A172 (cell line): ENCODE data around the gene TRAPPC10. TPM values are rescaled to one million over a fixed set of nuclear protein-coding genes. Genes with fewer than 3 reads are reported as not detected.

Experiments used
- DNase-seq: peaks from one replicate; pipeline ENCODE4 v3.0.0-alpha.2; 2015; ENCODE audit warnings: low spot score
- total RNA-seq: library from RNA; depleted of rRNA; stranded (reverse); fragments of >200 nt; shearing (Covaris generic); gene quantifications from 2 replicates; pipeline ENCODE4 v1.2.3, GENCODE V29; 2014

Gene TRAPPC10
- total RNA-seq, 1 experiment from 2014 or later, result 34.7 TPM

GRCh38 chr21:44039828-44040227 is 27.7 kb downstream of the TRAPPC10 start:
- DNase-seq, result no peak

- no peak for DNase-seq
These were observed 31.5 kb downstream of the TRAPPC10 start for GRCh38 chr21:44043613-44044012.

DNA sequence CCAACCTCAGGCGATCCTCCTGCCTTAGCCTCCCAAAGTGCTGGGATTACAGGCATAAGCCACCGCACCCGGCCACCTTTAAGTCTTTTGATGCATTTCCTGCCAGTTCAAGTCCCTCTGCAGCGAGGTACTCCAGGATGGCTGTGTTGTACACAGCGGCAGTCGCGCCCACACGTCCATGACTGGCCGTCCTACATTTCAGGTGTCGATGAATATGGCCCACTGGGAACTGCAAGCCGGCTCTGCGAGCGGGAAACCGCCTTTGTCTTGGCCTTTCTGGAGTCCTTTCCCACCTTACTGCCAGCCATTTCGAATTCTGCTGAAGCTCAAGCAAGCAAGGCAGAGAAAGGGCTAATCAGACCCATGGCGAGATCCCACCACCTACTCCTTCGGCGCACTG is 34.6 kb downstream of the TRAPPC10 start:
- DNase-seq, result no peak

- DNase-seq, result no peak
These were observed 36.0 kb downstream of the TRAPPC10 start for GRCh38 chr21:44047996-44048560.

DNA sequence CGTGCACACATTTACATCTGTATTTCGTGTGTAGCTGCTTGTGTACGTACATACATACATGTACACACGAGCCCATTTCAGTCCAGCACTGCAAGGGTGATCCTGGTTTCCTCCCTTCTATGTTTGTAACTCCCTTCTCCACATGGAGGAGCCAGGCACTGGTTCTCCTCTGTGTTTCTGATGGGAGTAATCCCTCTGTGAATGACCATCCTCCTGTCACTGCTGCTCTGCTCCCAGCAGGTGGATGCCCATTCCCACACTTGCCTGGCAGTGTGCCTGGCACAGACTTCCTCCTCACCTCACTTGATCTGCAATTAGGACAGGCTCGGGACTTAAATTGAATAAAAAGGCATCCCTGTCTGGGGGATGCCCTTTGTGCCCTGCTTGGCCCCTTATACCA is 37.1 kb downstream of the TRAPPC10 start:
- DNase-seq, result peak; percentile 16

GRCh38 chr21:44049606-44050005 is 37.5 kb downstream of the TRAPPC10 start:
- no peak for DNase-seq

DNA sequence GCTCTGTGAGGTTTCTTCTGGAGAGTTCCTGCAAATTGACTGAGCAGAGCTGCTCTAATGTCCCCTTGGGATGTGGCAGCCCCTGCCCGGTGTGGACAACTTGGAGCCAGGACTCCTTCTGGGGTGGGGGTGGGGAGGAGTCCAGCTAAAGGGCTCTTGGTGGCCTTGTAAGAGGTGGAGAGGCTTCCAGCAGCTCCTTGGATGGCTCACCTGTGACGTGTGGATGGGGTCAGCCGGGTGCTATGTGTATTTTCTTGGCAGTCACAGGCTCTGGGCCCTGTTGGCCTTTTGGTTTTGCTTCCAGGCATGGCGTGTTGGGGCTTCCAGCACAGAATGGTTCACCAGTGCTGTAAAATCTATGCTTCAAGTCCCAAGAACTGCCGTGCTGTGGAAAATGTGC is 38.2 kb downstream of the TRAPPC10 start:
- no peak for DNase-seq

DNA sequence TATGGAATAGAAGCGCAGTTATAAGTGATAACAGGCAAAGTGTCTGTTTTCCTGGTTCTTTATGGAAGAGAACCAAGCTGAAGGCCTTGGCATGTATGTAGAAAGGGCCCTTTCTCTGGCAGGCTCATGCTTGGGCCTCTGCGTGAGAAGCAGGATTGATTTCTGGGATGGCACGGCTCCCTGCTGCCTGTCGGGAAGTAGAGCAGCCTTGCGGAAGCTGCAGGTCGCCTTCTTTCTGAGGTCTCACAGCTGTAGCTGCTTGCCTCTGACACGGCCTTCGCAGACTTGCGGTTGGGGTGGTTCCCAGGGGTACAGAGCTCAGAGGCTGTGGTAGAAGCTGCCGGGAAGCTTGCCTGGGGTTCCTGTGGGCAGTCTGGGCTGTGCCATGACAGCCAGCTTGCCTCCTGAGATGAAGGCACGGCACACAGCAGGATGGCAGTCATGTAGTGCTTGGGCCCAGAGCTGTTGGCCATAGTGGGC is 39.4 kb downstream of the TRAPPC10 start:
- DNase-seq, result no peak

- no peak for DNase-seq
These were observed 40.1 kb downstream of the TRAPPC10 start for GRCh38 chr21:44052071-44052829.

GRCh38 chr21:44052830-44053226 is 40.7 kb downstream of the TRAPPC10 start:
- DNase-seq, result no peak

DNA sequence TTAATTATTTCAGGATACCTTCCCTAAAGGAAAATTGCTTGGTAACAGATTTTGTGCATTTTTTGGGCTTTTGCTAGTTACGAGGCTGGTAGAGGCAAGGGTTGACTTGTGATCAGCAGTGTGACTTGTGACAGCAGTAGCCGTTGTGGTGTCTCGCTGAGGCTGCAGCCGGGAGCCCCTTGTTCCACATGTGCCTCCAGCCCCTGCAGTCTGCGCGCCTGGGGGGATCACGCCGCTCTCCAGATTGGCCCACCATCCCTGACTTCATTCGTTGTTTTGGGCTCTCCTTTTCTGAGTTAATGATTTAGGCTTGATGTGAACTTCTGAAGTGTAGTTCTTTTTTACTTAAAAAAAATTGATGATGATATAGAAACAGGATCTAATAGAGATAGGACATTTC is 41.5 kb downstream of the TRAPPC10 start:
- DNase-seq, result no peak

GRCh38 chr21:44054710-44055109 is 42.6 kb downstream of the TRAPPC10 start:
- no peak for DNase-seq

- DNase-seq, result no peak
These were observed 44.9 kb downstream of the TRAPPC10 start for GRCh38 chr21:44057055-44057454.

DNA sequence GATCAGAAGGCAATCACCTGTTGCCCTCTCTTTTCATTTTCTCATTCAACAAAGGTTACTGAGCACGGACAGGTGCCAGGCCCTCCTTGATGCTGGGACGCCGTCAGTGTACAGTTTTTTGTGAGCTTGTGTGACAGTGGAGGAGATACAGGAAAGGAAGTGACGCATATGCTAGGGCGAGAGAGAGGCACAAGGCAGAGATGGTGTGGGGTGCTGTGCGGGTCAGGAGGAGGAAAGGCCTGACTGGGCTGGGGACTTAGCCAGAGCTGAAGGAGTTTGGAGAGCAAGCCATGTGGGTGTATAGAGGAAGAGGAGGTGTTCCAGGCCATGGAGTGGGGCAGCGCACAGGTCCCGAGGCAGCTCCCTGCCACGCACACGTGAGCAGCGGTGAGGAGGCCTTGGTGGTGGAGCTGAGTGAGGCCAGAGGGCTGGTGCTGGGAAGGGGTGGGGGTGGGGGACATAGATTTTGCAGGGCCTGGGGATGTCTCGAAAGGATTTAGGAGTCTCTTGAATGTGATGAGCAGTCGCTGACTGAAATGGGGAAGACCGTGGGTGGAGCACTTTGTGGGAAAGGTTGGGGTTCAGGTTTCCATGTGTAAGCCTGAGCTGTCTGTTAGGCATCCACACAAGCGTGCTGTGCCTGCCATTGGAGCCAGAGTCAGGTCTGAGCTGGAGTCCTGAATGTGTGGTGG is 46.0 kb downstream of the TRAPPC10 start:
- DNase-seq, result no peak

GRCh38 chr21:44058652-44058964 is 46.5 kb downstream of the TRAPPC10 start:
- no peak for DNase-seq

DNA sequence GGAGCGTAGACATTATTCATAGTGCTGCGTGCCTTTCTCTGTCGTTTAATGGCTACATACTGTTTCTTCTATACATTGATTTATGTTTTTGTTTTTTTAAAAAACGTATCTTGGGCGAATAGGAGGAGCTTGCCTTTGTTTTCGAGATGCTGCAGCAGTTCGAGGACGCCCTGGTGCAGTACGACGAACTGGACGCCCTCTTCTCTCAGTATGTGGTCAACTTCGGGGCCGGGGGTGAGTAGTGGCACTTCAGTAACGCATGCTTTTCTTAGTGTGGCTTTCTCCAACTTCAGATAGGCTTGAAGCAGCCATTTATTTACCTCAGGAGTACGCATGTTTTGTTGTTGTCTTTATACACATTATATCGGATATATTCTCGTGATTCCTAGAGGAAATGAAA is 46.9 kb downstream of the TRAPPC10 start:
- no peak for DNase-seq

DNA sequence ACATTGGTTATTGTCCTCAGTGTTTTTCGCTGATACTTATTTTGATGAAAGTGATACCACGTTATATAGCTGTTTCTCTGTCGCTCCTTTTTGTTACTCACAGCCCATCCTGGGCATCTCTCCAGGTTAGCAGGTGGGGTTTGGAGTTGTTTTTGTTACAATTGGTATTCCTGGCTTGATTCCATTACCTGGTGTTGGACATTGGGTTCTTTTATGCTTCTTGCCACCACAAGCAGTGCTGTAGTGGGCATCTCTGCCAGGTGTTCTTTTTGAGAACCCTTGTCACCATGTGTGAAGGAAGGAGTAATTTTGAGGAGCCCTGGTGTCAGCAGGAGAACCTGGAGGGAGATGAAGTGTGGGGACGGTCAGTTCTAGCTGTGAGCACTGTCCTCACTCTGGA is 47.6 kb downstream of the TRAPPC10 start:
- DNase-seq, result no peak

DNA sequence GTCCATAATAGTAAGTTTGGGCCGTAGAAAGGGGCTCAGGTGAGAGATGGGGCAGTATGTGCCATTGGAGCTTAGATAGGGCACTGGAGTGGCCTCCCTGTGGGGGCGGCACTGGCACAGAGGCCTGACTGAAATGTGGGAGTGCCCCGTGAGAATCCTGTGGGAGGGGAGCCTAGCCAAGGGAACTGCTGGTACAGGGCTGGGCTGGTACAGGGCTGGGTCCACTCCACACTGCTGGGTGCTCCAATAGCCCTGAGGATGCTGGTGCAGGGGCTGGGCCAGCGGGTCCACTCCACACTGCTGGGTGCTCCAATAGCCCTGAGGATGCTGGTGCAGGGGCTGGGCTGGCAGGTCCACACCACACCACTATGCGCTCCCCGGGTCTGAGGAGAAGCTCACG is 50.3 kb downstream of the TRAPPC10 start:
- no peak for DNase-seq

DNA sequence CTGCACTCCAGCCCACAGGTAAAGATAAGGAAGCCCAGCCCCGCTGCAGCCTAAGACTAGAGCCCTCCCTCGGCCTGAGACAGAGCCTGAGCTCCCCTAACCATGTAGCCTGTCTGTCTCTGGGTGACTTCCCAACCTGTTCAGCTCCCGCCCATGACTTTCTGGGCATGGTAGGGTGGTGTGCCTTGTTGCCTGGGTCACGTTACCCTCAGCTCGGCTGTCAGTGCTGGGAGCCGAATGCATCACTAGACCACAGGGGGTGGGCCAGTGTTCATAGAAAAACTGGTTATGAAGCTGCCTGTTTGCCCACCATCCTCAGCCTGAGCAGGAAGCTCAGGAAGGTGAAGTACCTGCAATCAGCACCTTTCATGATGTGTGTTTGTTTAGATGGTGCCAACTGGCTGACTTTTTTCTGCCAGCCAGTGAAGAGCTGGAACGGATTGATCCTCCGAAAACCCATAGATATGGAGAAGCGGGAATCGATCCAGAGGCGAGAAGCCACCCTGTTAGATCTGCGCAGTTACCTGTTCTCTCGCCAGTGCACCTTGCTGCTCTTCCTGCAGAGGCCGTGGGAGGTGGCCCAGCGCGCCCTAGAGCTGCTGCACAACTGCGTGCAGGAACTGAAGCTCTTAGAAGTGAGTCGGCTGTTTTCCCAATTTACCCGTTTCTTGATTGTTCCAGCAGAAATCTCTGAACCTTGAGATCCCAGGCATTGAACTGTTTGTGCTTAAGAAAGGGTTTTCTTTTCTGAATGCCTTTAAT is 51.2 kb downstream of the TRAPPC10 start:
- no peak for DNase-seq

DNA sequence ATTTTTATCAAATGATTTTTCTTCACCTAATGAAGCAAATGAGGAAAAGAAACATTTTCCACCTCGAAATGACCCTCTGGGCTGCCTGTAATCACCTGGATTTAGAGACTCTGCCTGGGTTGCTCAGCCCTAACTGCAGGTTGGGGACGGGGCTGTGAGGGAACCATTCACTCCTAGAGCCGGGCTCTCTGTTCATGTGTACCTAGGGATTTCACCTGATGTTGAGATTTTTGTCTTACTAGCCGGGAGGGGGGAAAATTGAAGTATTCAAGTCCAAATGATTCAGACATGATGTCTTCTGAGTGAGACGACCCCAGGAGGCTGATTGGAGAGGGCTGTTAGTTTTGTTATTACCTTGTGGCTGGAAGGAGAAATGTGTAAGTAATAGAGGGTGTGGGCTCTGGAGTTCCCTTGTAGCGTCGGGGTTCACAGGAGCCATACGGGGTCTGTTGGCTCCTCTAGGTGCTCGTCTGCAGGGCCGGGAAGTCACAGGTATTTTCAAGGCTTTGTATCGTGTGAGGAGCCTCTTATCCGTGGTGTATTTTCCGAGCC is 52.8 kb downstream of the TRAPPC10 start:
- DNase-seq, result no peak

- peak; percentile 16 for DNase-seq
These were observed 53.3 kb downstream of the TRAPPC10 start for GRCh38 chr21:44065428-44065827.

GRCh38 chr21:44066116-44066515 is 54.0 kb downstream of the TRAPPC10 start:
- no peak for DNase-seq
